Panc1 (cell line): ENCODE results near the gene POU2F2.

ENCODE experiments used
- CTCF ChIP-seq: fragments of 450-650 bp; IDR thresholded peaks from 2 replicates; pipeline ENCODE4 v1.5.1; 2017; ENCODE audit warnings: mild to moderate bottlenecking
- POLR2AphosphoS5 ChIP-seq: IDR thresholded peaks from 2 replicates; pipeline ENCODE4 v1.6.1; 2012; ENCODE audit warnings: mild to moderate bottlenecking, low read depth, low read length, moderate library complexity
- SIN3A ChIP-seq: IDR thresholded peaks from 2 replicates; pipeline ENCODE4 v1.6.1; 2012; ENCODE audit warnings: low read depth, mild to moderate bottlenecking, low read length, moderate library complexity, borderline replicate concordance; ENCODE audit not compliant: insufficient read depth

GRCh38 chr19:42089191-42089750 is 43.0 kb downstream of the POU2F2 start:
- TF ChIP-seq CTCF, result no peak
- TF ChIP-seq SIN3A, result no peak
- TF ChIP-seq POLR2AphosphoS5, result no peak
